ELF-1 (cell line): ENCODE data around the gene YDJC.

Experiments
- DNase-seq: peaks from one replicate; pipeline ENCODE4 v3.0.0-alpha.2; 2016; ENCODE audit warnings: low read depth, low spot score

The YDJC gene

GRCh38 chr22:21579474-21579851 is 50.4 kb downstream of the YDJC start:
- no peak for DNase-seq
